ENCODE measurements around the gene ATXN1.

Gene ATXN1

DNA sequence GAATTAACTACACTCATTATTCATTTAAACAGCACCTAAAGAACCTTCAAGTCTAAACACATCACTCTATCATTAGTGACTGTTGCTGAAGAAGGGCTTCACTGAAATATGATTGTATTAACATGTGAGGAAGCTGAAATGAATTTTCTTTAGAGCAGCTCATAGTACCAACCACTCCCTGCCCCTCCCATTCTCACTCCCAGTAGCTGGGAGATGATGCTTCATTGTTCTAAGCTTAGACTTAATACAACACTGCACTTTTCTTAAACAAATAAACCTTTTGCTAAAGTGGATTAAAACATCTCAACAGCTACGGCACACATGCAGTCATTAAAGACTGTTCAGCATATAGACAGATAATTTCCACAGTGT, 63.1 kb downstream of the ATXN1 start:
- DNase-seq (ENCODE audit: low spot score) = no peak

GRCh38 chr6:16697437-16698161, 63.7 kb downstream of the ATXN1 start:
- no peak for DNase-seq (ENCODE audit: low spot score)

GRCh38 chr6:16696496-16696895, 64.8 kb downstream of the ATXN1 start:
- DNase-seq (ENCODE audit: low spot score) = no peak

GRCh38 chr6:16694781-16695578, 66.3 kb downstream of the ATXN1 start:
- no peak for DNase-seq (ENCODE audit: low spot score)

DNA sequence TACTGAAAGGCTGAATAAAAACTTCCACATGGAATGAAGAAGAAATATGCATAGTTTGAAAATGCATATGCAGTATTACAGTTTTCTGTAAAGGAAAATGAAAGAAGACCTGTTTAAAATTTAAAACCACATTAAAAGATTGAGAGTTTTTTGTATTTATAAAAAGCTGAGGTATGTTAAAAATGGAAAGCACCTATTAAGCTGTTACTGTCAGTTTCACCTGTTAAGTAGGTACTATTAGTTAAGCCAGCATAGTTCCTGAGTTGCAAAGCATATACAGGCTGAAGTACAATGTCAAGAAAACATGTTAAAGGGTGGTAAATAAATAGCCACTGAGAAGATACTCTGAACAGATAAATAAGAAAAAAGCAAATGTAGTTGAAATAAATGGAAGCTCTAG, 69.9 kb downstream of the ATXN1 start:
- DNase-seq (ENCODE audit: low spot score) = no peak

DNA sequence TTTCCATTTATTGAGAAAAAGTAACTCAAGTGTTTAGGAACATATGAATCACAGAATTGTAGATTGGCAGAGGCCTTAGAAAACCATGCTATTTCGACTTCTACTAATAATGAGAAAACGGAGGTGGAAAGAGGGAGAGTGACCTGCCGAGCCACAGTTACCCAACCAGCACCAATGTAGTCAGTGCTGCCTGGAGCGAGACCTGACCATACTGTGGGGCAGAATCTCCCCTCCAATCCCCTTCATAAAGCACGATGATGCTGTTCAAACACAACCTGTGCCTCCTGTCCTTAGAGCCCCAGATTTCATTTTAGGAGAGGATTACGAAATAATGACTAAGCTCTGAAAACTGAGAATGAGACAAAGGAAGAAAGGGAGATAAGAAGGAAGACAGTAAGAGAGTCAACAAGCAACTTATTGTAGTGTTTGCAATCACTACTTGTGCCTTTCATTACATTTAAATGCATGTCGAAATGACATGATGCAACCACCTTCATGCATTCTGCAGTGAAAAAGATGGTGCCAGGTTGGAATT, 70.6 kb downstream of the ATXN1 start:
- no peak for DNase-seq (ENCODE audit: low spot score)

DNA sequence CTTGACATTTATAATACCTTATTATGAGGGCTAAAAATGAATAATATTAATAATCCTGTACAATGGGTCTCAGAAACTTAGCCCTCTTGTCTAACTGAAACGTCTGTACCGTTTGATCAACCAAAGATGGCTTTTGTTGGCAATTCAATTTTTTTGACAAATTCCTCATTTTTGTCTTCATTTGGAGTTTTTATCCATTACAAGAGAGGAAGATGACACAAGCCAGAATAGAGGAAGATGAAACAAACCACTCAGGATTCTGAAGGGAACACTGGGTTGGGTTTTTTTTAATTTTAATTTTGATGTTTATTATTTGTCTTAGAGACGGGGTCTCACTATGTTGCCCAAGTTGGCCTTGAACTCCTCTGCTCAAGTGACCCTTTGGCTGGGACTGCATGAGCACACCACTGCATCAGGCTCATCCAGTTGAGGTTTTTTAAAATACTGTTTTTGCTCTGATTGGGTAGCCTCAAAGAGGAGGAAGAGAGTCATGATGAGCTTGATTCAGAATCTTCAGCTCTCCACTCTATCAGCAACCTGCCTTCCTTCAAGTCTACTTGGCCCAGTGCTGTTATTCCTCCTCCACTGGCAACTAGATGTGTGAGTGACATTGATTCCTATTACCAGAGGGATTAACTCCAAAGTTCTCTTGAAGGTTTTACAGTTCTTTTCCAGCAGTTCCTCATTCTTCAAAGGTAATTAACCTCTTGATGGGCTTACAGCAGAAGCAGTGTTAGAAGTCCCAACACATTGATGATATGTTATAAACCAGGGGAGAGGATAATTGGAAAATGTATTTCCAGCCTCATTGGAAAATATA, 71.3 kb downstream of the ATXN1 start:
- DNase-seq (ENCODE audit: low spot score) = no peak

DNA sequence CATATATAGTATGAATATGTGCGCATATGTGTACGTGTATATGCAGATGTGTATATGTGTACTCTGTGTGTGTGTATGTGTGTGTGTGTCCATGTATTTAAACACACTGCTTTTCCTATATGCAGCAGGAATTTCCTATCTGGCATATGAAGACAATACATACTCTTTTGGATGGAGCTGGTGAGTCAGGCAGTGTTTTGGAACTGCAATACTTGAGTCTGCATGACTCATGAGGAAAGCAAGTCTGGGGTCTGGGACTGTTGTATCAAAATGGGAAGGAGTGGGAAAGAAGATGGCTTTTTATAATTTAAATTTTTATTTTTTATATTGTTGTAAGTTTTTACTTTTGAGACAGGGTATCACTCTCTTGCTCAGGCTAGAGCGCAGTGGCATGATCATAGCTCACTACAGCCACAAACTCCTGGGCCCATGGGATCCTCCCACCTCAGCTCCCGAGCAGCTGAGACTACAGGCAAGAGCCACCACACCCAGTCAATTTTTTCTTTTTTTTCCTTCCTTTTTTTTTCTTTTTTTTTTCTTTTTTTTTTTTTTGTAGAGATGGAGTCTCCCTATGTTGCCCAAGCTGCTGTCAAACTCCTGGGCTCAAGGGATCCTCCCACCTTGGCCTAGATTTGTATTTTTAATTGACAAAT, 72.2 kb downstream of the ATXN1 start:
- DNase-seq (ENCODE audit: low spot score) = peak; percentile 41

- no peak for DNase-seq (ENCODE audit: low spot score)
These were observed 72.8 kb downstream of the ATXN1 start for GRCh38 chr6:16688436-16688835.

DNA sequence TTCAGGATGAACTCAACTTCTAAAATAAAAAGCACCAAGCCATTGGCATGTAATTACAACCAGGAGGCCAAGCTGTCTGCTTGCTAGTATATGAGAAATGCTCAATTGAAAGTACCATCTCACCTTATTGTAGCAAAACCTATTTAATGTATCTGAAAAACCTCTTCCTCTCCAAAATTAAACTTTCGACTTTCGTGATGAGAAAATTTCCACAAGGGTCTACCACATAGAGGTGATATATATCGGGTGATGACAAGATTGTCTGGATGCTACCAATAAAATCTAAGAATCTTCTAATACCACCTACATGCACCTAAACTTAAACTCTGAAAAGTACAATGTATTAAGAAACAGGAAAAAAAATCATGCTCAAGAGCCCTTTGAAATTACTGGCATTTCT, 74.2 kb downstream of the ATXN1 start:
- no peak for DNase-seq (ENCODE audit: low spot score)

DNA sequence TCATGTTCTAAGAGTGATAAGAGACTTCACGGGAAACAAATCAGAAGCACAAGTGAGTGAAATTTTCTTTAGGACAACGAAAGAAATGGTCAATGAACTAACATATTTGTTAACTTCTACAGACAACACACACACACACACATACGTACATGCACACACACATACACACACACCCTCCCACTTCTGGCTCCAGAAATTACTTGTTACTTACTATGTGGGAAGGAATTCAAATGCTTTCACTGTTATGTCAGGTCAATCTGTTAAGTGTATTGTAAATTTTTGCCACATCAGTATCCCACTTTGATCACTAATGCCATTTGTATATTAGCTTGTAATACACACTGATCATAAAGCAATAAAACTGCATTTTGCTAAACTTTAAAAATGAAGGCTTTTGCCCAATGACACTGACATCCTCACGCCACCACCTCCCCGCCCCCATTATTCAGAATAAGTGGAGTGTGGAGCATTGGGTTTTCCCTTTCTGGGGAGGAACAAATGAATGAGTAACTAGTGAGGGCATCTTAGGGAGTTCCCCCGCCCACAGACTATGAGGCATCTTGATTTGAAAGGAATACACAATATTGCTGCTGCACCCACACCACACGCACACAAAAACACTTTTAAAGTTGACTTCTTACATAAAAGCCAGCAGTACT, 76.2 kb downstream of the ATXN1 start:
- DNase-seq (ENCODE audit: low spot score) = peak; percentile 40

DNA sequence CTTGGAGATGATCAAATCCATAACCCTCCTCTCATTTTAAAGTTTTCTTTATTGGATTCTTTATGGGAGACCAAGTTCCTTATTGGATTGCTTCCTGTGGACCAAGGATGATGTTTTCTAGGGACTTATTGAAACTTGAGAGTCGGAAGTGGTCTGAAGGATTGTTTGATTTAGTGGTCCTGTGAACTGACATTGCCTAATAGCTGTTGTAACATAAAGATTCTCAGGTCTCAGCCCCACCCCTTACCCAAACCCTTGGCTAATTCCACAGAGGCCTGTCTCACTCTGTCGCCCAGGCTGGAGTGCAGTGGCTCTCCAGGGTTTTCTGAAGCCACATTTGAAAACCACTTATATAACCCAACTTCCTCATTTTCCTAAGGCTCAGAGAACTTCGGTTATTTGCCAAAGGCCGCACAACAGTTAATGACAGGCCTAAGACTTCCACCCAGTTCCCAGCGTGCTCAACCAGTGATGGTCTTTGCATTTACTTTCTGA, 77.0 kb downstream of the ATXN1 start:
- DNase-seq (ENCODE audit: low spot score) = no peak

DNA sequence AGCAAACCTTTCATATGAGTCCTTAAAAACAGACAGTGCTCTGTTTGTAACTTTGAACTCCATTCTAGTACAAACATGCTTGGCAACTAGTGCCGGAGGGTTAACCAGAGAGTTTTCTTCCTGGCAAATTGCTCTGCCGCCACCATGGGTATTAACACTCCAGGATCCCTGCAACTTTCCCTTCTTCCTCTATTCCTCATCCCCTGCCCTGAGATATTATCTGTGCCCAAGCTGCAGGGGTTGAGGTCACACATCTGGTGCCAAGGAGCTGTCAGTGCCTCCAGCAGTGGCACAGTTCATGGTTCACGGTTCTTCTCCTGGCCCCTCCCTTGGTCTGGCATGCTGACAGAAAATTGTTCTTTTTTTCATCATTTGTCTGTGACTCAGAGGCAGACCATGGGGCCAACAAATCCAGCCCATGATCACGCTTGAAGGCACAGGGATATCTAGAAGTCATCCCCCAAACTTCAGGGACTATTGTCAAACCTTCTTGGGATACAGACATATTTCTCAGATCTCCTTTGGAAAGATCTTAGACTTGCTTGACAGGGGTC, 77.5 kb downstream of the ATXN1 start:
- peak; percentile 56 for DNase-seq (ENCODE audit: low spot score)

GRCh38 chr6:16681260-16681873, 79.9 kb downstream of the ATXN1 start:
- peak; percentile 91 for DNase-seq (ENCODE audit: low spot score)

GRCh38 chr6:16679050-16679449, 82.2 kb downstream of the ATXN1 start:
- no peak for DNase-seq (ENCODE audit: low spot score)

DNA sequence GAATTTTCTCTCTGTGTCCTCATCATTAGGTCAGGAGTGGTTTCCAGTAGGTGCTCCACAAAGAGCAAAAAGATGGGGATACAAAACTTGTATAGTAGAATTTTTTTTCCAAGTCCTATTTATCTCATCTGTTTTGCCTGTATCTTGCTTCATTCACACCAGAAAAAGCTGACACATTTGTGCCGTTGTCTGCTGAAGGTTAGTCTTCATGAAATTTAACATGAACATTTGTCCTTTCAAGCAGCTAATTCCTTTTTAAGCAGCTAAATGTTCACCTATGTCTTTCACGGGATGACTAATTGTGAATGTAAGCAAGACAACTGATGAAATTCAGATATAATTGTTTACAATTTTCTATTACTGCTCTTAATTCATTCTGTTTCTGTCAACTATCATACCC, 83.8 kb downstream of the ATXN1 start:
- DNase-seq (ENCODE audit: low spot score) = no peak

DNA sequence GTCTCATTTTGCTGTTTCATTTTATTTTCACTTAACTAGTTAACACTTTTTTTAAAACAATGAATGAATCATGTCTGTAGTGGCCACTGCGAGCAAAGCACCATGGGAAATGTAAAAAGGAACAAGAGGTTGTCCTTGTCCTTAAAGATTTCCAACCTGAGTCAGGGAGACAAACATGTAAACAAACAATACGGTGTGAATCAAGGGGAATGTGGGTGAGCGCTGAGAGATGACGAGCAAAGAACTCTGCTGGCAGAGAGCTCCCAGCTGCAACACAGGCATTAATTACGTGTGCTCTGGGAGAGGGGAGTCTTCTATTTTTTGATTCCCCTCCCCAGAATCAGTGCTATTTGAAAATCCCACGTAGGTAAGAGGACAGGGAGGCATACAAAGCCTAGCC, 84.3 kb downstream of the ATXN1 start:
- DNase-seq (ENCODE audit: low spot score) = no peak

- DNase-seq (ENCODE audit: low spot score) = no peak
These were observed 84.9 kb downstream of the ATXN1 start for GRCh38 chr6:16676376-16676775.

GRCh38 chr6:16674801-16675392, 86.4 kb downstream of the ATXN1 start:
- DNase-seq (ENCODE audit: low spot score) = no peak
